ENCODE results near the gene LYSMD2. TPM values are rescaled to one million over a fixed set of nuclear protein-coding genes. Genes with fewer than 3 reads are reported as not detected.

LYSMD2 gene
- total RNA-seq, 1 donor from 2014 or later, result 15.5 TPM

GRCh38 chr15:51765751-51766150 lies 28.3 kb upstream of the LYSMD2 start:
- peaks cover 11% of the 10 kb centered on the region for H3K36me3 Mint-ChIP-seq (ENCODE audit: low read depth)
- peaks cover 4% of the 10 kb centered on the region for H3K4me1 Mint-ChIP-seq
- H3K27ac Mint-ChIP-seq, result no peak overlapping the region
- no peaks in the 10 kb centered on the region for H3K27me3 Mint-ChIP-seq
- intact Hi-C loops (cut with micrococcal nuclease), result no loop called here
- no peak for DNase-seq
- no peaks in the 10 kb centered on the region for H3K9me3 Mint-ChIP-seq
- no peak overlapping the region for H3K4me3 Mint-ChIP-seq

GRCh38 chr15:51760805-51761204 lies 23.4 kb upstream of the LYSMD2 start:
- Mint-ChIP-seq H3K4me3 (no peak overlapping the region), H3K9me3 (no peaks in the 10 kb centered on the region), H3K4me1 (no peaks in the 10 kb centered on the region), H3K27me3 (peaks cover 3% of the 10 kb centered on the region), H3K27ac (no peak overlapping the region), H3K36me3 (ENCODE audit: low read depth) (no peaks in the 10 kb centered on the region)
- intact Hi-C loops (cut with micrococcal nuclease), result no loop called here
- DNase-seq, result no peak

GRCh38 chr15:51759557-51760070 lies 22.2 kb upstream of the LYSMD2 start:
- H3K27me3 Mint-ChIP-seq, result peaks cover 6% of the 10 kb centered on the region
- intact Hi-C loops (cut with micrococcal nuclease), result loop anchor here (10.0 kb wide), 1 partner anchor 55 kb away; no protein-coding TSS in a partner anchor
- peak; percentile 66 for DNase-seq
- H3K36me3 Mint-ChIP-seq (ENCODE audit: low read depth), result no peaks in the 10 kb centered on the region
- no peak overlapping the region for H3K4me3 Mint-ChIP-seq
- peaks cover 3% of the 10 kb centered on the region for H3K4me1 Mint-ChIP-seq
- H3K9me3 Mint-ChIP-seq, result no peaks in the 10 kb centered on the region
- H3K27ac Mint-ChIP-seq, result no peak overlapping the region

GRCh38 chr15:51758645-51759044 lies 21.2 kb upstream of the LYSMD2 start:
- no peaks in the 10 kb centered on the region for H3K36me3 Mint-ChIP-seq (ENCODE audit: low read depth)
- H3K4me3 Mint-ChIP-seq, result no peak overlapping the region
- no peak overlapping the region for H3K27ac Mint-ChIP-seq
- intact Hi-C loops (cut with micrococcal nuclease), result loop anchor here (10.0 kb wide), 1 partner anchor 54 kb away; no protein-coding TSS in a partner anchor
- H3K9me3 Mint-ChIP-seq, result no peaks in the 10 kb centered on the region
- peaks cover 7% of the 10 kb centered on the region for H3K4me1 Mint-ChIP-seq
- DNase-seq, result no peak
- peaks cover 10% of the 10 kb centered on the region for H3K27me3 Mint-ChIP-seq

GRCh38 chr15:51757450-51757849 lies 20.0 kb upstream of the LYSMD2 start:
- H3K36me3 Mint-ChIP-seq (ENCODE audit: low read depth), result no peaks in the 10 kb centered on the region
- H3K4me3 Mint-ChIP-seq, result no peak overlapping the region
- no peaks in the 10 kb centered on the region for H3K9me3 Mint-ChIP-seq
- intact Hi-C loops (cut with micrococcal nuclease), result loop anchor here (10.0 kb wide), 1 partner anchor 53 kb away; no protein-coding TSS in a partner anchor
- peaks cover 19% of the 10 kb centered on the region for H3K27me3 Mint-ChIP-seq
- no peak for DNase-seq
- H3K27ac Mint-ChIP-seq, result no peak overlapping the region
- peaks cover 9% of the 10 kb centered on the region for H3K4me1 Mint-ChIP-seq

- no peak for DNase-seq
- Mint-ChIP-seq H3K27ac (no peak overlapping the region), H3K4me1 (peaks cover 12% of the 10 kb centered on the region), H3K36me3 (ENCODE audit: low read depth) (no peaks in the 10 kb centered on the region), H3K4me3 (no peak overlapping the region), H3K9me3 (no peaks in the 10 kb centered on the region), H3K27me3 (peaks cover 22% of the 10 kb centered on the region)
- intact Hi-C loops (cut with micrococcal nuclease), result loop anchor here (10.0 kb wide), 1 partner anchor 52 kb away; no protein-coding TSS in a partner anchor
Observed at GRCh38 chr15:51756482-51756881, 19.0 kb upstream of the LYSMD2 start.

GRCh38 chr15:51755790-51756189 lies 18.3 kb upstream of the LYSMD2 start:
- intact Hi-C loops (cut with micrococcal nuclease), result loop anchor here (10.0 kb wide), 1 partner anchor 51 kb away; no protein-coding TSS in a partner anchor
- no peak overlapping the region for H3K27ac Mint-ChIP-seq
- peaks cover 26% of the 10 kb centered on the region for H3K27me3 Mint-ChIP-seq
- H3K36me3 Mint-ChIP-seq (ENCODE audit: low read depth), result no peaks in the 10 kb centered on the region
- H3K4me1 Mint-ChIP-seq, result peaks cover 15% of the 10 kb centered on the region
- H3K9me3 Mint-ChIP-seq, result no peaks in the 10 kb centered on the region
- no peak overlapping the region for H3K4me3 Mint-ChIP-seq
- DNase-seq, result no peak

- Mint-ChIP-seq H3K4me1 (peaks cover 16% of the 10 kb centered on the region), H3K27me3 (peaks cover 38% of the 10 kb centered on the region), H3K27ac (no peak overlapping the region), H3K36me3 (ENCODE audit: low read depth) (no peaks in the 10 kb centered on the region), H3K4me3 (no peak overlapping the region), H3K9me3 (no peaks in the 10 kb centered on the region)
- no peak for DNase-seq
- intact Hi-C loops (cut with micrococcal nuclease), result loop anchor here (10.0 kb wide), 1 partner anchor 49 kb away; no protein-coding TSS in a partner anchor
Observed at GRCh38 chr15:51754267-51754666, 16.8 kb upstream of the LYSMD2 start.

- peaks cover 16% of the 10 kb centered on the region for H3K4me1 Mint-ChIP-seq
- no peaks in the 10 kb centered on the region for H3K9me3 Mint-ChIP-seq
- peak overlapping the region; percentile 65 for H3K4me3 Mint-ChIP-seq
- intact Hi-C loops (cut with micrococcal nuclease), result loop anchor here (10.0 kb wide), 1 partner anchor 48 kb away; no protein-coding TSS in a partner anchor
- H3K27ac Mint-ChIP-seq, result no peak overlapping the region
- H3K27me3 Mint-ChIP-seq, result peaks cover 41% of the 10 kb centered on the region
- H3K36me3 Mint-ChIP-seq (ENCODE audit: low read depth), result no peaks in the 10 kb centered on the region
- no peak for DNase-seq
Observed at GRCh38 chr15:51752888-51753287, 15.4 kb upstream of the LYSMD2 start.

GRCh38 chr15:51751697-51752683 lies 14.5 kb upstream of the LYSMD2 start:
- Mint-ChIP-seq H3K36me3 (ENCODE audit: low read depth) (no peaks in the 10 kb centered on the region), H3K27ac (no peak overlapping the region), H3K4me1 (peaks cover 16% of the 10 kb centered on the region), H3K27me3 (peaks cover 45% of the 10 kb centered on the region), H3K4me3 (peak overlapping the region; percentile 83), H3K9me3 (no peaks in the 10 kb centered on the region)
- intact Hi-C loops (cut with micrococcal nuclease), result loop anchor here (2.0 to 10.0 kb wide), 2 partner anchors 15 to 47 kb away; partner anchors contain the start of gene LYSMD2
- peak; percentile 68 for DNase-seq

GRCh38 chr15:51750792-51751696 lies 13.6 kb upstream of the LYSMD2 start, which contains the start of gene TMOD2:
TMOD2 (plus strand) TSS chr15:51751597; CDS start chr15:51766442, 14,845 bp downstream.
- intact Hi-C loops (cut with micrococcal nuclease), result loop anchor here (2.0 to 10.0 kb wide), 2 partner anchors 14 to 46 kb away; partner anchors contain the start of gene LYSMD2
- Mint-ChIP-seq H3K9me3 (no peaks in the 10 kb centered on the region), H3K27me3 (peaks cover 49% of the 10 kb centered on the region), H3K27ac (no peak within 1 kb of the TSS), H3K4me3 (peak within 1 kb of the TSS; percentile 83), H3K36me3 (ENCODE audit: low read depth) (no peaks in the 10 kb centered on the region), H3K4me1 (peaks cover 16% of the 10 kb centered on the region)
- peak; percentile 84 for DNase-seq

- intact Hi-C loops (cut with micrococcal nuclease), result loop anchor here (2.0 to 10.0 kb wide), 2 partner anchors 13 to 45 kb away; partner anchors contain the start of gene LYSMD2
- Mint-ChIP-seq H3K4me3 (peak overlapping the region; percentile 83), H3K9me3 (no peaks in the 10 kb centered on the region), H3K27me3 (peaks cover 52% of the 10 kb centered on the region), H3K27ac (no peak overlapping the region), H3K36me3 (ENCODE audit: low read depth) (no peaks in the 10 kb centered on the region), H3K4me1 (peaks cover 14% of the 10 kb centered on the region)
- DNase-seq, result no peak
Observed at GRCh38 chr15:51750186-51750585, 12.7 kb upstream of the LYSMD2 start.

GRCh38 chr15:51749307-51749706 lies 11.9 kb upstream of the LYSMD2 start:
- Mint-ChIP-seq H3K27ac (no peak overlapping the region), H3K36me3 (ENCODE audit: low read depth) (no peaks in the 10 kb centered on the region), H3K9me3 (no peaks in the 10 kb centered on the region), H3K27me3 (peaks cover 57% of the 10 kb centered on the region), H3K4me3 (no peak overlapping the region), H3K4me1 (peaks cover 13% of the 10 kb centered on the region)
- intact Hi-C loops (cut with micrococcal nuclease), result no loop called here
- no peak for DNase-seq
